ENCODE data around the gene KIAA2012. TPM values are rescaled to one million over a fixed set of nuclear protein-coding genes. Genes with fewer than 3 reads are reported as not detected.

Gene KIAA2012
- polyA plus RNA-seq, 3 donors, result not detected

DNA sequence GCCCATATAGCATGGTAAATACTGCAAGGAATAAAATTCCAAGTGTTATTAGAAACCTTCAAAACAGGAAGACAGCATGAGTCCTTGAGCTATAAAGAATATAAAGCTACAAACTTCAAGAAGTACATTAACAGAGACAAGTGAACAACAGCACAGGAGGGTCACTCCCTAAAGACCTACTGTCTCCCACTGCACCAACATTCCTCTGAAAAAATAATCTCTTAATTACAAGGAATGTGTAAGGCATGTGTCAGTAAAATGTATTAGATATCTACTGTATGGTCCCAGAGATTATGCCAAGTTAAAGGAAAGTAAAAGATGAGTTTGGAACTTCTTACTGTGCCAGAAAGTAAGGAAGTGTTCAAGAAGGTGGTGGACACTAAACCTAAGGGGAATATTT, 135.5 kb downstream of the KIAA2012 start:
- H2AFZ ChIP-seq (ENCODE audit: insufficient read depth, low read depth, low read length, poor library complexity, severe bottlenecking), result no peak overlapping the region
- intact Hi-C loops (cut with micrococcal nuclease), result no loop called here
- Mint-ChIP-seq H3K27me3 (ENCODE audit: low read depth in 3 of 3) (peaks cover 0 to 2% (median 0%) of the 10 kb centered on the region in 3 donors), H3K36me3 (peaks cover 42 to 82% of the 10 kb centered on the region in 2 donors), H3K9me3 (peaks cover 0 to 4% (median 0%) of the 10 kb centered on the region in 7 donors), H3K4me3 (no peak overlapping the region), H3K27ac (no peak overlapping the region), H3K4me1 (no peaks in the 10 kb centered on the region)
- no peak overlapping the region for H3K27ac ChIP-seq (ENCODE audit: low read depth in 1 of 2, low read length in 2 of 2)
- H4K20me1 ChIP-seq (ENCODE audit: insufficient read depth, low read length), result no peaks in the 10 kb centered on the region
- H3K9me3 ChIP-seq (replicated peaks in 1 of 2; ENCODE audit: control insufficient read depth in 1 of 2, insufficient read depth in 1 of 2, low read length in 2 of 2), result no peaks in the 10 kb centered on the region
- H3K4me2 ChIP-seq (replicated peaks; ENCODE audit: extremely low read depth, low read length, poor library complexity, severe bottlenecking), result no peak overlapping the region
- H3K36me3 ChIP-seq (replicated peaks in 1 of 2; ENCODE audit: control insufficient read depth in 1 of 2, insufficient read depth in 2 of 2, low read length in 2 of 2), result peaks cover 43 to 85% of the 10 kb centered on the region in 2 donors
- TF ChIP-seq, protein P1, sequence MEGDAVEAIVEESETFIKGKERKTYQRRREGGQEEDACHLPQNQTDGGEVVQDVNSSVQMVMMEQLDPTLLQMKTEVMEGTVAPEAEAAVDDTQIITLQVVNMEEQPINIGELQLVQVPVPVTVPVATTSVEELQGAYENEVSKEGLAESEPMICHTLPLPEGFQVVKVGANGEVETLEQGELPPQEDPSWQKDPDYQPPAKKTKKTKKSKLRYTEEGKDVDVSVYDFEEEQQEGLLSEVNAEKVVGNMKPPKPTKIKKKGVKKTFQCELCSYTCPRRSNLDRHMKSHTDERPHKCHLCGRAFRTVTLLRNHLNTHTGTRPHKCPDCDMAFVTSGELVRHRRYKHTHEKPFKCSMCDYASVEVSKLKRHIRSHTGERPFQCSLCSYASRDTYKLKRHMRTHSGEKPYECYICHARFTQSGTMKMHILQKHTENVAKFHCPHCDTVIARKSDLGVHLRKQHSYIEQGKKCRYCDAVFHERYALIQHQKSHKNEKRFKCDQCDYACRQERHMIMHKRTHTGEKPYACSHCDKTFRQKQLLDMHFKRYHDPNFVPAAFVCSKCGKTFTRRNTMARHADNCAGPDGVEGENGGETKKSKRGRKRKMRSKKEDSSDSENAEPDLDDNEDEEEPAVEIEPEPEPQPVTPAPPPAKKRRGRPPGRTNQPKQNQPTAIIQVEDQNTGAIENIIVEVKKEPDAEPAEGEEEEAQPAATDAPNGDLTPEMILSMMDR (IDR thresholded peaks at IDR 0.05), result no peak
- no peak overlapping the region for H3K4me3 ChIP-seq (replicated peaks in 1 of 3; ENCODE audit: low read depth in 2 of 3, low read length in 3 of 3)
- no peaks in the 10 kb centered on the region for H3K4me1 ChIP-seq (ENCODE audit: control insufficient read depth in 1 of 2, insufficient read depth in 2 of 2, low read length in 2 of 2)
- no peaks in the 10 kb centered on the region for H3K79me2 ChIP-seq (ENCODE audit: insufficient read depth, low read length)
- DNase-seq, result no peak
- H3K9ac ChIP-seq (ENCODE audit: insufficient read depth, low read length, poor library complexity, severe bottlenecking), result no peak overlapping the region
- H3K27me3 ChIP-seq (ENCODE audit: control insufficient read depth in 2 of 2, insufficient read depth in 2 of 2, low read length in 2 of 2), result no peaks in the 10 kb centered on the region

GRCh38 chr2:202215179-202215578, 142.1 kb downstream of the KIAA2012 start:
- Histone ChIP-seq H3K27ac (ENCODE audit: low read depth in 1 of 2, low read length in 2 of 2) (no peak overlapping the region), H3K79me2 (ENCODE audit: insufficient read depth, low read length) (peaks cover 12% of the 10 kb centered on the region), H3K27me3 (ENCODE audit: control insufficient read depth in 2 of 2, insufficient read depth in 2 of 2, low read length in 2 of 2) (no peaks in the 10 kb centered on the region), H3K36me3 (replicated peaks in 1 of 2; ENCODE audit: control insufficient read depth in 1 of 2, insufficient read depth in 2 of 2, low read length in 2 of 2) (peaks cover 47 to 88% of the 10 kb centered on the region in 2 donors), H3K4me1 (ENCODE audit: control insufficient read depth in 1 of 2, insufficient read depth in 2 of 2, low read length in 2 of 2) (no peaks in the 10 kb centered on the region), H3K9ac (ENCODE audit: insufficient read depth, low read length, poor library complexity, severe bottlenecking) (no peak overlapping the region), H3K4me2 (replicated peaks; ENCODE audit: extremely low read depth, low read length, poor library complexity, severe bottlenecking) (no peak overlapping the region), H4K20me1 (ENCODE audit: insufficient read depth, low read length) (peaks cover 27% of the 10 kb centered on the region), H3K4me3 (replicated peaks in 1 of 3; ENCODE audit: low read depth in 2 of 3, low read length in 3 of 3) (no peak overlapping the region), H3K9me3 (replicated peaks in 1 of 2; ENCODE audit: control insufficient read depth in 1 of 2, insufficient read depth in 1 of 2, low read length in 2 of 2) (no peaks in the 10 kb centered on the region), H2AFZ (ENCODE audit: insufficient read depth, low read depth, low read length, poor library complexity, severe bottlenecking) (no peak overlapping the region)
- Mint-ChIP-seq H3K36me3 (peaks cover 51 to 86% of the 10 kb centered on the region in 2 donors), H3K9me3 (peaks cover 0 to 2% (median 0%) of the 10 kb centered on the region in 7 donors), H3K27ac (no peak overlapping the region), H3K4me1 (no peaks in the 10 kb centered on the region), H3K4me3 (no peak overlapping the region), H3K27me3 (ENCODE audit: low read depth in 3 of 3) (no peaks in the 10 kb centered on the region)
- DNase-seq, result no peak
- intact Hi-C loops (cut with micrococcal nuclease), result no loop called here
- no CpG with 5 or more reads among the region's 1 CpG for WGBS (ENCODE audit: insufficient coverage)
- TF ChIP-seq, protein P1 (IDR thresholded peaks at IDR 0.05), result no peak

All from CD14-positive monocyte (primary cell).